ENCODE results near the gene OPCML. TPM values are rescaled to one million over a fixed set of nuclear protein-coding genes. Genes with fewer than 3 reads are reported as not detected.

Gene OPCML
- total RNA-seq, 4 donors from 2014 or later: 0.33 TPM; not detected in 3

GRCh38 chr11:133346137-133346536, 186.2 kb downstream of the OPCML start:
- 87 to 90% methylated on average over 5 of the region's 5 CpGs for WGBS, 2 donors
- H3K27ac ChIP-seq: no peak overlapping the region
- H3K4me1 ChIP-seq: no peaks in the 10 kb centered on the region
- intact Hi-C loops (cut with DNase I): no loop called here
- TF ChIP-seq POLR2A (IDR thresholded peaks at IDR 0.05): no peak
- TF ChIP-seq, protein P1, sequence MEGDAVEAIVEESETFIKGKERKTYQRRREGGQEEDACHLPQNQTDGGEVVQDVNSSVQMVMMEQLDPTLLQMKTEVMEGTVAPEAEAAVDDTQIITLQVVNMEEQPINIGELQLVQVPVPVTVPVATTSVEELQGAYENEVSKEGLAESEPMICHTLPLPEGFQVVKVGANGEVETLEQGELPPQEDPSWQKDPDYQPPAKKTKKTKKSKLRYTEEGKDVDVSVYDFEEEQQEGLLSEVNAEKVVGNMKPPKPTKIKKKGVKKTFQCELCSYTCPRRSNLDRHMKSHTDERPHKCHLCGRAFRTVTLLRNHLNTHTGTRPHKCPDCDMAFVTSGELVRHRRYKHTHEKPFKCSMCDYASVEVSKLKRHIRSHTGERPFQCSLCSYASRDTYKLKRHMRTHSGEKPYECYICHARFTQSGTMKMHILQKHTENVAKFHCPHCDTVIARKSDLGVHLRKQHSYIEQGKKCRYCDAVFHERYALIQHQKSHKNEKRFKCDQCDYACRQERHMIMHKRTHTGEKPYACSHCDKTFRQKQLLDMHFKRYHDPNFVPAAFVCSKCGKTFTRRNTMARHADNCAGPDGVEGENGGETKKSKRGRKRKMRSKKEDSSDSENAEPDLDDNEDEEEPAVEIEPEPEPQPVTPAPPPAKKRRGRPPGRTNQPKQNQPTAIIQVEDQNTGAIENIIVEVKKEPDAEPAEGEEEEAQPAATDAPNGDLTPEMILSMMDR (IDR thresholded peaks at IDR 0.05): no peak
- no peaks in the 10 kb centered on the region for H3K9me3 ChIP-seq
- DNase-seq: no peak
- H3K4me3 ChIP-seq (replicated peaks in 1 of 3): no peak overlapping the region
- H3K27me3 ChIP-seq: no peaks in the 10 kb centered on the region
- H3K36me3 ChIP-seq: no peaks in the 10 kb centered on the region

DNA sequence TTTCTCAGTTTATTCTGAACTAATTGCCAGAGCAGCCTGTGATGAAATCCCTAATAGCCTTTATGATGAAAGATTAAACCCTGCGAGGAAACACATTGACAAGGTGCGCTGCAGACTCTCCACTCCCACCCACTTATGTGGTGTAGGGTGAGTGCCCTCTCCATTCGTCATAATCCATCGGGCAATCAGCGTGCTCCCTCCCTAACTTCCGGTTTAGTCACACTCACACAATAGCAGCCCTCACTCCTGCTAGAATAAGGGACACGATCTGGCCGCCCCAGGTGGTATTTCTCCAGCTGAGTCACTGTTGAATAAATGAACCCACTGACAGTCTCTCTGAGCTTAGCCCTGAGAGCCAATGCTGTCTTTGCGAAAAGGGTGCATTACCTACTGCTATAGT, 188.3 kb downstream of the OPCML start:
- no peaks in the 10 kb centered on the region for H3K9me3 ChIP-seq
- no peaks in the 10 kb centered on the region for H3K36me3 ChIP-seq
- intact Hi-C loops (cut with DNase I): no loop called here
- H3K27ac ChIP-seq: no peak overlapping the region
- H3K4me3 ChIP-seq (replicated peaks in 1 of 3): no peak overlapping the region
- no peak for DNase-seq
- TF ChIP-seq, protein P1 (IDR thresholded peaks at IDR 0.05): no peak
- no peak for TF ChIP-seq POLR2A (IDR thresholded peaks at IDR 0.05)
- no peaks in the 10 kb centered on the region for H3K27me3 ChIP-seq
- WGBS, 2 donors: 40 to 56% methylated on average over 9 of the region's 9 CpGs
- no peaks in the 10 kb centered on the region for H3K4me1 ChIP-seq

DNA sequence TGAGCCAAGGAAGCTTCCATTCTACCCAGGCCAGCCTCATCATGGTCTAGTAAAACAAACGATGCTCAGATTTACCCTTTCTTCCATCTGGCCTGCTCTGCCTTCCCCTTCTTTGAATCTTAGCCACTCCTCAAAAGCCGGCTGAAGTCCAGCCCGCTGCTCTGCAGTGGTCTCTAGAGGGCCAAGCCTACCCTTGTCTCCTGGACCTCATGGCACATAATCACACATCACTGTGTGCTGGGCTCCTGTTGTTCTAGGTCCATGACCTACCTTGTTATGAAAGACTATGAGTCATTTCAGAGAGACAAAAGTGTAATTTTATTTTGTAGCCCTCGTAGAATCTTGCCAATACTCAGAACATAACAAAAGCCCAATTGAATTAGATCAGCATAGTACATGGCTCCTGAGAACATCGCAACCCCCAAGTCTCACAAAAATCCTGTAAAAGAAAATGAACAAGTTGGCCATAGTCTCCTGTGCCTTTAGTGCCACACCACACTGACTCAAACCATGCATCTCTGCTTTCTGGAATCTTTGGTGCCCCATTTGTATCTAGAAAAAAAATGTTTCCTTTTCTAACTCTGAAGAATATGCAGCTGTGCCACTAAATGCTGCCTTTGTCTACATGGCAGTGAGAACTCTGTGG, 192.7 kb downstream of the OPCML start:
- 75 to 76% methylated on average over 5 of the region's 5 CpGs for WGBS, 2 donors
- Histone ChIP-seq H3K4me3 (replicated peaks in 1 of 3) (no peak overlapping the region), H3K36me3 (no peaks in the 10 kb centered on the region), H3K4me1 (no peaks in the 10 kb centered on the region), H3K9me3 (no peaks in the 10 kb centered on the region), H3K27me3 (no peaks in the 10 kb centered on the region), H3K27ac (no peak overlapping the region)
- no peak for TF ChIP-seq POLR2A (IDR thresholded peaks at IDR 0.05)
- TF ChIP-seq, protein P1 (IDR thresholded peaks at IDR 0.05): no peak
- intact Hi-C loops (cut with DNase I): no loop called here
- no peak for DNase-seq

- H3K9me3 ChIP-seq: no peaks in the 10 kb centered on the region
- no peak overlapping the region for H3K4me3 ChIP-seq (replicated peaks in 1 of 3)
- TF ChIP-seq POLR2A (IDR thresholded peaks at IDR 0.05): no peak
- TF ChIP-seq, protein P1 (IDR thresholded peaks at IDR 0.05): no peak
- no peaks in the 10 kb centered on the region for H3K27me3 ChIP-seq
- no peaks in the 10 kb centered on the region for H3K36me3 ChIP-seq
- H3K4me1 ChIP-seq: no peaks in the 10 kb centered on the region
- no peak overlapping the region for H3K27ac ChIP-seq
- no peak for DNase-seq
- 60% methylated on average over 2 of the region's 2 CpGs for WGBS, 2 donors
- intact Hi-C loops (cut with DNase I): no loop called here
Measured at GRCh38 chr11:133338588-133338987, 193.7 kb downstream of the OPCML start.

DNA sequence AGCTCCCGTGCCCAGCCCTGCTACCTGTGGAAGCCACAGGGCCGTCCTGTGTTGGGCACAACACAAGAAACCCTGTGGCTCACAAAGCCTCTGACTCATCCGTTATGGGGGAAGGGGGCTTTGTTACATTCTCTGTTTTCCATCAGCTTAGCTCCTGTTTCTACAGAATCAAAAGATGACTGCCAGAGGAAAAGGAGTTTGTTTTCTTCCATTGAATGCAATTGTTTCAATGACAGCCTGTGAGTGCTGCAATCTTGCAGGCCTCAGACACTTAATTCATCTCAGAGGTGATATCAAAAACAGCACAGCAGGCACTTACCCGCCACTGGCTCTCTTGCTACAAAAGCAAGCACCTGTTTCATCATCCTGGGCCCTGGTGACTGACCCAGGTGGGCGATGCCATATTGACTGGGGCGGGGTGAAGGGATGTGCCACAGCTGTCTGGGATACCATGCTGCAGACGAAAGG, 194.3 kb downstream of the OPCML start:
- intact Hi-C loops (cut with DNase I): no loop called here
- TF ChIP-seq POLR2A (IDR thresholded peaks at IDR 0.05): no peak
- TF ChIP-seq, protein P1 (IDR thresholded peaks at IDR 0.05): no peak
- no peaks in the 10 kb centered on the region for H3K9me3 ChIP-seq

More for the DNA sequence above, 194.3 kb downstream of the OPCML start:
- DNase-seq: no peak
- Histone ChIP-seq H3K4me1 (no peaks in the 10 kb centered on the region), H3K4me3 (replicated peaks in 1 of 3) (no peak overlapping the region), H3K27me3 (no peaks in the 10 kb centered on the region), H3K27ac (no peak overlapping the region), H3K36me3 (no peaks in the 10 kb centered on the region)
- WGBS, 2 donors: 53 to 65% methylated on average over 7 of the region's 7 CpGs
